Osteoblast (primary cell): ENCODE data around the gene ATN1. TPM values are rescaled to one million over a fixed set of nuclear protein-coding genes. Genes with fewer than 3 reads are reported as not detected.

Source experiments
- DNase-seq: peaks from one replicate; pipeline ENCODE4 v3.0.0; 2011; ENCODE audit warnings: low spot score, mixed read lengths; ENCODE audit not compliant: insufficient read length; ENCODE audit errors: missing footprints
- H2AFZ ChIP-seq: 2 replicates; pipeline ENCODE4 v1.6.0; 2011; ENCODE audit warnings: mild to moderate bottlenecking, low read length
- H3K27ac ChIP-seq: 2 replicates; pipeline ENCODE4 v1.5.1; 2011; ENCODE audit warnings: mild to moderate bottlenecking, low read depth, low read length, moderate library complexity
- H3K27me3 ChIP-seq: 2 replicates; pipeline ENCODE4 v1.6.0; 2012; ENCODE audit warnings: mild to moderate bottlenecking, control low read depth, inconsistent platforms, low read length, moderate library complexity; ENCODE audit not compliant: insufficient read depth
- H3K36me3 ChIP-seq: 2 replicates; pipeline ENCODE4 v1.5.1; 2011; ENCODE audit warnings: mild to moderate bottlenecking, low read length, control low read depth, moderate library complexity; ENCODE audit not compliant: insufficient read depth
- H3K4me1 ChIP-seq: 2 replicates; pipeline ENCODE4 v1.5.1; 2011; ENCODE audit warnings: mild to moderate bottlenecking, low read length, control low read depth, moderate library complexity; ENCODE audit not compliant: insufficient read depth
- H3K4me2 ChIP-seq: 2 replicates; pipeline ENCODE4 v1.6.0; 2011; ENCODE audit warnings: mild to moderate bottlenecking, low read length; ENCODE audit not compliant: insufficient read depth
- H3K4me3 ChIP-seq: fragments of 200-600 bp; sonication (generic); 3 replicates; pipeline ENCODE4 v1.5.1; 2012; ENCODE audit warnings: mild to moderate bottlenecking, low read length, inconsistent platforms; ENCODE audit not compliant: insufficient read depth
- H3K79me2 ChIP-seq: 2 replicates; pipeline ENCODE4 v1.6.0; 2012; ENCODE audit warnings: mild to moderate bottlenecking, low read length, control low read depth, inconsistent platforms; ENCODE audit not compliant: insufficient read depth
- H3K9me3 ChIP-seq: 2 replicates; pipeline ENCODE4 v1.5.1; 2011; ENCODE audit warnings: low read depth, low read length, control low read depth
- H4K20me1 ChIP-seq: 2 replicates; pipeline ENCODE4 v1.6.0; 2012; ENCODE audit warnings: mild to moderate bottlenecking, low read length, control low read depth; ENCODE audit not compliant: insufficient read depth
- total RNA-seq: library from RNA; depleted of rRNA; stranded (reverse); fragments of >200 nt; gene quantifications from 2 replicates; pipeline ENCODE4 v1.2.3, GENCODE V29; 2012
- TF ChIP-seq, protein P1 (sequence below): IDR thresholded peaks from 2 replicates; pipeline ENCODE4 v1.5.1; 2011; ENCODE audit warnings: mild to moderate bottlenecking, low read depth, low read length, moderate library complexity; ENCODE audit errors: extremely low read depth

ATN1 gene
- total RNA-seq, 1 donor = 14.1 TPM

DNA sequence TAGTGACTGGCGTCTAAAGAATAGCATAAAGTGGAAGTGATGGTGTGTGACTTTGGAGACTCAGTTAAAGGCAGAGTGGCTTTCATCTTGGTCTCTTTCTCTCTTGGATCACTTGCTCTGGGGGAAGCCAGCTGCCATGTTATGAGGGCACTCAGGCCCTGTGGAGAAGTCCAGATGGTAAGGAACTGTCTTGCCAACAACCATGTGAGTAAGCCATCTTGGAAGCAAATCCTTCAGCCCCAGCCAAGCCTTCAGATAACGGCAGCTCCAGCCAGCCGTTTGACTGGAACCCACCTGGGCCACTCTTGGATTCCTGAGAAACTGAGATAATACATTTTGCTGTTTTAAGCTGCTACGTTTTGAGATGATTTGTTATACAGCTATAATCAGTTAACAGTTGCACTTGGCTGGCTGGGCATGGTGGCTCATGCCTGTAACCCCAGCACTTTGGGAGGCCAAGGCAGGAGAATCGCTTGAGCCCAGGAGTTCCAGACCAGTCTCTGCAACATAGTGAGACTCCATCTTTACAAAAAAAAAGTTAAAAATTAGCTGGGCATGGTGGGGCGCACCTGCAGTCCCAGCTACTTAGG, 30.8 kb upstream of the ATN1 start:
- Histone ChIP-seq H3K27ac (no peak overlapping the region), H4K20me1 (no peaks in the 10 kb centered on the region), H3K4me2 (no peak overlapping the region), H3K9me3 (no peaks in the 10 kb centered on the region), H3K4me1 (peaks cover 3% of the 10 kb centered on the region), H2AFZ (no peak overlapping the region), H3K4me3 (no peak overlapping the region), H3K27me3 (no peaks in the 10 kb centered on the region), H3K79me2 (no peaks in the 10 kb centered on the region), H3K36me3 (no peaks in the 10 kb centered on the region)
- TF ChIP-seq, protein P1, sequence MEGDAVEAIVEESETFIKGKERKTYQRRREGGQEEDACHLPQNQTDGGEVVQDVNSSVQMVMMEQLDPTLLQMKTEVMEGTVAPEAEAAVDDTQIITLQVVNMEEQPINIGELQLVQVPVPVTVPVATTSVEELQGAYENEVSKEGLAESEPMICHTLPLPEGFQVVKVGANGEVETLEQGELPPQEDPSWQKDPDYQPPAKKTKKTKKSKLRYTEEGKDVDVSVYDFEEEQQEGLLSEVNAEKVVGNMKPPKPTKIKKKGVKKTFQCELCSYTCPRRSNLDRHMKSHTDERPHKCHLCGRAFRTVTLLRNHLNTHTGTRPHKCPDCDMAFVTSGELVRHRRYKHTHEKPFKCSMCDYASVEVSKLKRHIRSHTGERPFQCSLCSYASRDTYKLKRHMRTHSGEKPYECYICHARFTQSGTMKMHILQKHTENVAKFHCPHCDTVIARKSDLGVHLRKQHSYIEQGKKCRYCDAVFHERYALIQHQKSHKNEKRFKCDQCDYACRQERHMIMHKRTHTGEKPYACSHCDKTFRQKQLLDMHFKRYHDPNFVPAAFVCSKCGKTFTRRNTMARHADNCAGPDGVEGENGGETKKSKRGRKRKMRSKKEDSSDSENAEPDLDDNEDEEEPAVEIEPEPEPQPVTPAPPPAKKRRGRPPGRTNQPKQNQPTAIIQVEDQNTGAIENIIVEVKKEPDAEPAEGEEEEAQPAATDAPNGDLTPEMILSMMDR = no peak
- no peak for DNase-seq

DNA sequence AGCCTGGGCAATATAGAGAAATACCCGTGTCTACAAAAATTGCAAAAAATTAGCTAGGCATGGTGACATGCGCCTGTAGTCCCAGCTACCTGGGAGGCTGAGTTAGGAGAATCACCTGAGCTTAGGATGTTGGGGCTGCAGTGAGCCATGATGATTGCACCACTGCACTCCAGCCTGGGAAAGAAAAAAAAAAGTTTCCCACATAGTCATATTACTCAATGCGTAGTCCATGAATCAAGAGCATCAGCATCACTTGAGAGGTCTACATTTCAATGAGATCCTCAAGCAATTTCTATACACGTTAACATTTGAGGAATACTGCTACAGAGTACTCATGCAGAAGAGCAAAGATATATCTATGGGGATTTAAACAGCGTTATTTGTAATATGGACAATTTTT, 28.3 kb upstream of the ATN1 start:
- no peak overlapping the region for H2AFZ ChIP-seq
- no peaks in the 10 kb centered on the region for H3K9me3 ChIP-seq
- TF ChIP-seq, protein P1 = no peak
- no peak overlapping the region for H3K4me3 ChIP-seq
- no peaks in the 10 kb centered on the region for H3K79me2 ChIP-seq
- H4K20me1 ChIP-seq = no peaks in the 10 kb centered on the region
- peaks cover 3% of the 10 kb centered on the region for H3K4me1 ChIP-seq
- H3K27ac ChIP-seq = no peak overlapping the region
- H3K36me3 ChIP-seq = no peaks in the 10 kb centered on the region
- no peak overlapping the region for H3K4me2 ChIP-seq
- H3K27me3 ChIP-seq = no peaks in the 10 kb centered on the region
- no peak for DNase-seq

DNA sequence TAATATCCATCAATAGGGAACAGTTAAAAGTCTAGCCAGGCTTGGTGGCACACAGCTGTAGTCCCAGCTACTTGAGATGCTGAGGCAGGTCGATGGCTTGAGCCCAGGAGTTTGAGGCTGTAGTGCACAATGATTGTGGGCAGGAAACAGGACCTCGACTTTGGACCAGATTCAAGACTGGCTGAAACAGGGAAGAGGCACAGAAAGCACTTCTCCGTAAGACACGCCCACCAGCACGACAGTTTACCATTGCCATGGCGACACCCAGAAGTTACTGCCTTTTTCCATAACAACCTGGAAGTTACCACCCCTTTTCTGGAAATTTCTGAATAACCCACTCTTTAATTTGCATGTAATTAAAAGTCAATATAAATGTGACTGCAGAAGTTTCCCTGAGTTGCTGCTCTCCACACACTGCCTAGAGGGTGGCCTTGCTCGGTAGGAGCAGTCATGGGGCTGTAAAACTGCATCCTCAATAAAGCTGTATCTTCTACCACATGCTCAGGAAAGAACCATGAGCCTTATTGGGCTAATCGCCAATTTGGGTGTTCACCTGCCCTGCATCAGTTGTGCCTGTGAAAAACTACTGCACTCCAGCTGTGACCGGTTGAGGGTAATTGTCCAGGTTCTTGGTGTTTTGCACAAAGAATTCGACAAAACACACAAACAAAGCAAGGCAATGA, 27.8 kb upstream of the ATN1 start:
- TF ChIP-seq, protein P1 = no peak
- H3K79me2 ChIP-seq = no peaks in the 10 kb centered on the region
- no peaks in the 10 kb centered on the region for H3K9me3 ChIP-seq
- no peaks in the 10 kb centered on the region for H3K27me3 ChIP-seq
- DNase-seq = no peak
- H3K27ac ChIP-seq = no peak overlapping the region
- no peak overlapping the region for H3K4me3 ChIP-seq
- H2AFZ ChIP-seq = no peak overlapping the region
- H3K36me3 ChIP-seq = no peaks in the 10 kb centered on the region
- no peaks in the 10 kb centered on the region for H4K20me1 ChIP-seq
- no peak overlapping the region for H3K4me2 ChIP-seq
- H3K4me1 ChIP-seq = peaks cover 6% of the 10 kb centered on the region

DNA sequence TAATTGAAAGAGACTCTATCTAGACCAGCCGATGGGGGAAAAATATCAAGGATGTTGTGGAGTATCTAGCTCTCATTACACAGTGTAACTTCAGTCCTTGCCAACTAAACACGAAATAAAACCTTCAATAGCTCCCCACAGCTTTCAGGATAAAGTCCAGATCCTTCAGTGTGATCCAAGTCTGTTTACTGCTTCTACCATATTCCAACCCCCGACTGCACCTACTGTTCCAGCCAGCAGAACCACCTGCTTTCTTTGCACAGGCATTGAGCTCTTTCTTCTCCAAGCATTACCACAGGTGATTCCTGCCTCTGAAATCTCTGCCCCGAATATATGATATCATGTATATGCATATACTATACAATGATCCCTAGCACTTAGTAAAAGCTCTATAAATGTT, 25.3 kb upstream of the ATN1 start:
- Histone ChIP-seq H3K27me3 (no peaks in the 10 kb centered on the region), H3K27ac (no peak overlapping the region), H3K36me3 (no peaks in the 10 kb centered on the region), H3K4me3 (no peak overlapping the region), H3K4me2 (no peak overlapping the region), H4K20me1 (no peaks in the 10 kb centered on the region), H2AFZ (no peak overlapping the region), H3K9me3 (no peaks in the 10 kb centered on the region), H3K4me1 (peaks cover 10% of the 10 kb centered on the region), H3K79me2 (no peaks in the 10 kb centered on the region)
- DNase-seq = no peak
- TF ChIP-seq, protein P1 = no peak
